Measurements from ENCODE around the gene TENM4. TPM values are rescaled to one million over a fixed set of nuclear protein-coding genes. Genes with fewer than 3 reads are reported as not detected.

TENM4 gene
- total and polyA plus RNA-seq, 10 of the 15 experiments (the other 5 are each of a cell fraction or from before 2014, with no cell fraction given): 0.03 to 0.12 (median 0.06) TPM; not detected in 7

DNA sequence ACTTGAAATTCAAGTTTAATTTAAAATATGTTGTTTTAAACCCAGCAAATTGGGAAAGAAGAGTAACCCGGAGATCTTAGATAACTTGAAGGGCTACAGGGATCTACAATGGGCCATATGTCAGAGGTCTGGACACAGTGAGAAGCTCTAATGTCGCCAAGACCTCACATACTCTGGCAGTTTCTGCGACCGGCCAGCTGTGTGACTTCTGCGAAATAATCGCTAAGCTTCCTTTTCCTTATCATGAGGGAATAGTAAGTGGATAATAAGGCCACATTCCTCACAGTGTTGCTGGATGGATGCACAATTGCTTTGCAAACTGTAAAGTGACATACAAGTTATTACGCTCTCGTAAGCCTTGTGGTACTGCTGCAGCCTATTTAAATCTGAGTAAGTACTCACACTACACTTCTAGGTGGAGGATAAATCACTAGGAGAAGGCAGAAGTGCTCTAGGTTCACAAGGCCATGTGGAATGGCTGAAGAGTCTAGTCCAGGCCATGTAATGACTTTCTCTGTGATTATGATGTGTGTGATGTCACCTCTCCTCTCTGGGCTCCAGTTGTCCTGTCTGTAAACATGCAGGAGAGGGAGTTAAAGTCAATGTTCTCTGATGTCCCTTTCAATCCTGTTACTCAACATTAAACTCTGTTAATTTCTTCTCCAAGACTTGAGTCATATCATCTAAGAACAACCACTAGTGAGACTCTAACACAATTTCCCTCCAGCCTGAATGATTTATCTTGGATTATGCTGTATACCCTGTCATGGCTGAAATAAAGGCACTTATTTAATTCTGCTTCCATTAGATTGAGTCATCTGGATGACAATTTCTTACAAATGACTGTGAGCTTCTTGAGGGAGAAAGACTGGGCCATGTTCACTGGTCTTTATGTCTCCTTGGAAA is 673.5 kb downstream of the TENM4 start:
- H4K20me1 ChIP-seq (ENCODE audit: control insufficient read depth, insufficient read depth): no peaks in the 10 kb centered on the region
- no peaks in the 10 kb centered on the region for H3K4me1 ChIP-seq (ENCODE audit: control insufficient read depth, insufficient read depth, low read length)
- H3K4me3 ChIP-seq: no peak overlapping the region
- DNase-seq (ENCODE audit: low read depth, low spot score) (no peak), ATAC-seq (no peak), FAIRE-seq (no peak)
- H3K9me3 ChIP-seq (replicated peaks; ENCODE audit: control insufficient read depth, insufficient read depth, low read length): no peaks in the 10 kb centered on the region
- no peaks in the 10 kb centered on the region for H3K79me2 ChIP-seq (ENCODE audit: control insufficient read depth, insufficient read depth, low read length)
- in situ Hi-C loops (cut with MboI): no loop called here
- ChIA-PET POLR2A (no interaction called here), CTCF (no interaction called here), RAD21 (ENCODE audit: unreplicated experiment) (no interaction called here), SMC1A (ENCODE audit: uncharacterized antibody, unreplicated experiment) (interaction anchor here (0.8 kb wide), 1 partner anchor 241 kb away, joined by 3 read pairs; no protein-coding TSS in a partner anchor)
- no TSS peak for BruUV-seq (replicated peaks)
- H3K9ac ChIP-seq (ENCODE audit: control insufficient read depth, insufficient read depth, low read length): no peak overlapping the region
- 54% methylated on average over 8 of the region's 8 CpGs for WGBS (ENCODE audit: insufficient coverage, insufficient replicate concordance, low lambda C conversion rate, missing lambda C conversion rate)
- intact Hi-C loops (cut with micrococcal nuclease; ENCODE audit: unreplicated experiment): no loop called here
- no peaks in the 10 kb centered on the region for H3K36me3 ChIP-seq (ENCODE audit: control insufficient read depth in 2 of 2, insufficient read depth in 2 of 2, low read length in 1 of 2)
- H3K27ac ChIP-seq (ENCODE audit: control insufficient read depth, insufficient read depth): no peak overlapping the region
- TF ChIP-seq SMAD1 (IDR thresholded peaks at IDR 0.05; ENCODE audit: low read depth, partially characterized antibody): no peak
- TF ChIP-seq NFYA (IDR thresholded peaks at IDR 0.05; ENCODE audit: borderline replicate concordance, low read depth, low read length): no peak
- TF ChIP-seq SUZ12 (IDR thresholded peaks at IDR 0.05; ENCODE audit: unreplicated experiment): no peak
- no peak for TF ChIP-seq RCOR1 (conservative IDR thresholded peaks at IDR 0.05; ENCODE audit: low read depth, low read length)
- no peak for TF ChIP-seq SUPT20H (IDR thresholded peaks at IDR 0.05; ENCODE audit: borderline replicate concordance, control insufficient read depth, low read depth, low read length)
- TF ChIP-seq MEF2A (IDR thresholded peaks at IDR 0.05; ENCODE audit: insufficient read depth, low read depth, low read length): no peak
- no peak for TF ChIP-seq MTA3 (IDR thresholded peaks at IDR 0.05; ENCODE audit: borderline replicate concordance, low read length)
- no peak for TF ChIP-seq ETV6 (conservative IDR thresholded peaks at IDR 0.05 in 1 of 2, IDR thresholded peaks at IDR 0.05 in 1 of 2; ENCODE audit: borderline replicate concordance in 1 of 2, low read depth in 1 of 2)
- TF ChIP-seq GABPA (IDR thresholded peaks at IDR 0.05; ENCODE audit: low read depth): no peak
- TF ChIP-seq EGR1 (IDR thresholded peaks at IDR 0.05; ENCODE audit: borderline replicate concordance in 1 of 2, low read depth in 2 of 2, low read length in 2 of 2): no peak
- TF ChIP-seq MYB (IDR thresholded peaks at IDR 0.05; ENCODE audit: borderline replicate concordance, low read depth, low read length): no peak
- no peak for TF ChIP-seq STAT1 (conservative IDR thresholded peaks at IDR 0.05)
- TF ChIP-seq, protein P1, sequence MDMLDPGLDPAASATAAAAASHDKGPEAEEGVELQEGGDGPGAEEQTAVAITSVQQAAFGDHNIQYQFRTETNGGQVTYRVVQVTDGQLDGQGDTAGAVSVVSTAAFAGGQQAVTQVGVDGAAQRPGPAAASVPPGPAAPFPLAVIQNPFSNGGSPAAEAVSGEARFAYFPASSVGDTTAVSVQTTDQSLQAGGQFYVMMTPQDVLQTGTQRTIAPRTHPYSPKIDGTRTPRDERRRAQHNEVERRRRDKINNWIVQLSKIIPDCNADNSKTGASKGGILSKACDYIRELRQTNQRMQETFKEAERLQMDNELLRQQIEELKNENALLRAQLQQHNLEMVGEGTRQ (IDR thresholded peaks at IDR 0.05; ENCODE audit: borderline replicate concordance, low read depth, low read length): no peak
- no peak for TF ChIP-seq ZSCAN29 (IDR thresholded peaks at IDR 0.05)
- TF ChIP-seq YBX1 (IDR thresholded peaks at IDR 0.05): no peak
- TF ChIP-seq SRF (IDR thresholded peaks at IDR 0.05; ENCODE audit: low read depth in 2 of 2, low read length in 2 of 2): no peak
- TF ChIP-seq ZZZ3 (IDR thresholded peaks at IDR 0.05; ENCODE audit: control insufficient read depth, insufficient read length, low read depth): no peak
- no peak for TF ChIP-seq RB1 (IDR thresholded peaks at IDR 0.05; ENCODE audit: borderline replicate concordance)
- TF ChIP-seq RFX5 (IDR thresholded peaks at IDR 0.05; ENCODE audit: low read depth, low read length): no peak
- H3K27me3 ChIP-seq (replicated peaks in 1 of 2; ENCODE audit: control insufficient read depth in 2 of 2, insufficient read depth in 2 of 2, low read length in 1 of 2): no peaks in the 10 kb centered on the region; a peak in 2 of 4 replicates
- H2AFZ ChIP-seq (ENCODE audit: control insufficient read depth, low read depth, low read length): no peak overlapping the region
- no peak overlapping the region for H3K4me2 ChIP-seq (ENCODE audit: control insufficient read depth, insufficient read depth)
